Globus pallidus (tissue), 1 donor: ENCODE measurements around the gene CACNA2D2.

Source experiments
- DNase-seq: peaks from one replicate; pipeline ENCODE4 v3.0.0-alpha.2; 2015; ENCODE audit warnings: low spot score

The CACNA2D2 gene

GRCh38 chr3:50369012-50369670, 134.3 kb downstream of the CACNA2D2 start:
- no peak for DNase-seq

GRCh38 chr3:50365842-50366220, 137.6 kb downstream of the CACNA2D2 start:
- no peak for DNase-seq

- DNase-seq, result peak; percentile 53
Observed at GRCh38 chr3:50365080-50365841, 138.2 kb downstream of the CACNA2D2 start.

- no peak for DNase-seq
Observed at GRCh38 chr3:50364573-50365079, 138.8 kb downstream of the CACNA2D2 start.

- no peak for DNase-seq
Observed at GRCh38 chr3:50359760-50360110, 143.7 kb downstream of the CACNA2D2 start.

GRCh38 chr3:50358911-50359759, 144.3 kb downstream of the CACNA2D2 start, which contains the start of gene TMEM115:
Gene TMEM115, minus strand, starts transcription at chr3:50359521. Its CDS starts 458 bp downstream, at chr3:50359063.
- DNase-seq, result peak; percentile 100

- DNase-seq, result no peak
Observed at GRCh38 chr3:50358355-50358910, 145.0 kb downstream of the CACNA2D2 start.

- DNase-seq, result no peak
Observed at GRCh38 chr3:50357481-50357880, 146.0 kb downstream of the CACNA2D2 start.

GRCh38 chr3:50356553-50356952, 146.9 kb downstream of the CACNA2D2 start:
- DNase-seq, result no peak

- no peak for DNase-seq
Observed at GRCh38 chr3:50355829-50356552, 147.4 kb downstream of the CACNA2D2 start.

GRCh38 chr3:50354850-50355249, 148.6 kb downstream of the CACNA2D2 start:
- no peak for DNase-seq

- no peak for DNase-seq
Observed at GRCh38 chr3:50354186-50354764, 149.2 kb downstream of the CACNA2D2 start.

GRCh38 chr3:50353245-50354004, 150.0 kb downstream of the CACNA2D2 start:
- no peak for DNase-seq

- DNase-seq, result no peak
Observed at GRCh38 chr3:50352781-50353180, 150.7 kb downstream of the CACNA2D2 start.

- DNase-seq, result no peak
Observed at GRCh38 chr3:50351323-50351697, 152.1 kb downstream of the CACNA2D2 start.

- DNase-seq, result peak; percentile 96
Observed at GRCh38 chr3:50350527-50351322, 152.7 kb downstream of the CACNA2D2 start, which contains the start of the genes CYB561D2 and NPRL2. Gene CYB561D2, plus strand, starts transcription at chr3:50350862. Its CDS starts 572 bp downstream, at chr3:50351434. Gene NPRL2, minus strand, starts transcription at chr3:50350775. Its CDS starts 123 bp downstream, at chr3:50350652.

GRCh38 chr3:50350213-50350526, 153.3 kb downstream of the CACNA2D2 start:
- no peak for DNase-seq

GRCh38 chr3:50347187-50347813, 156.1 kb downstream of the CACNA2D2 start:
- peak; percentile 62 for DNase-seq
